CD4-positive, alpha-beta T cell treated with Interleukin-12 subunit alpha and Interleukin-12 subunit beta, for 1 hour (primary cell): ENCODE results near the gene CHST15.
"Not testable (repeated sequence)": the region's sequence is repeated elsewhere in the genome, so short reads cannot be mapped to it uniquely, and the experiment has no call there.

ENCODE experiments used
- DNase-seq: peaks from one replicate; pipeline ENCODE4 v3.0.0-alpha.2; 2020

Gene CHST15

GRCh38 chr10:124041675-124042445 lies 51.5 kb downstream of the CHST15 start:
- DNase-seq: no peak

GRCh38 chr10:124040451-124041188 lies 52.8 kb downstream of the CHST15 start:
- no peak for DNase-seq

- DNase-seq: no peak
Measured at GRCh38 chr10:124039483-124040013, 53.9 kb downstream of the CHST15 start.

- no peak for DNase-seq
Measured at GRCh38 chr10:124037784-124038183, 55.6 kb downstream of the CHST15 start.

GRCh38 chr10:124037286-124037685 lies 56.1 kb downstream of the CHST15 start:
- DNase-seq: no peak

GRCh38 chr10:124036746-124037145 lies 56.7 kb downstream of the CHST15 start:
- no peak for DNase-seq

GRCh38 chr10:124035928-124036558 lies 57.4 kb downstream of the CHST15 start:
- DNase-seq: peak; percentile 37

- DNase-seq: no peak
Measured at GRCh38 chr10:124035306-124035927, 58.0 kb downstream of the CHST15 start.

- DNase-seq: not testable (repeated sequence)
Measured at GRCh38 chr10:124034576-124035305, 58.7 kb downstream of the CHST15 start.

GRCh38 chr10:124033887-124034218 lies 59.5 kb downstream of the CHST15 start:
- DNase-seq: no peak

GRCh38 chr10:124032971-124033886 lies 60.2 kb downstream of the CHST15 start:
- DNase-seq: no peak

- no peak for DNase-seq
Measured at GRCh38 chr10:124032087-124032935, 61.1 kb downstream of the CHST15 start.

GRCh38 chr10:124030492-124031110 lies 62.8 kb downstream of the CHST15 start:
- DNase-seq: no peak

- no peak for DNase-seq
Measured at GRCh38 chr10:124030061-124030460, 63.3 kb downstream of the CHST15 start.

- no peak for DNase-seq
Measured at GRCh38 chr10:124029559-124029958, 63.8 kb downstream of the CHST15 start.

GRCh38 chr10:124028700-124029480 lies 64.5 kb downstream of the CHST15 start:
- DNase-seq: no peak

GRCh38 chr10:124027651-124028050 lies 65.7 kb downstream of the CHST15 start:
- DNase-seq: no peak

GRCh38 chr10:124027031-124027611 lies 66.3 kb downstream of the CHST15 start:
- no peak for DNase-seq

GRCh38 chr10:124026589-124026939 lies 66.8 kb downstream of the CHST15 start:
- DNase-seq: no peak
